Peyer's patch (tissue), 4 donors: Measurements from ENCODE around the gene CACUL1.

Experiments used
- CTCF ChIP-seq, 6 experiments: fragments of 450-650 bp in 4 of 6; fragments of 200-600 bp in 2 of 6; sonication (generic) in 1 of 6; IDR thresholded peaks; one replicate each; pipeline ENCODE4 v1.5.1; 2017 to 2019; ENCODE audit warnings: antibody characterized with exemption in 6 of 6, mild to moderate bottlenecking in 3 of 6, moderate library complexity in 1 of 6
- POLR2A ChIP-seq, 2 donors: fragments of 450-650 bp; IDR thresholded peaks; one replicate each; pipeline ENCODE4 v1.5.1; 2017; ENCODE audit warnings: antibody characterized with exemption in 2 of 2, mild to moderate bottlenecking in 2 of 2, moderate library complexity in 2 of 2

GRCh38 chr10:118635674-118636402 lies 118.9 kb downstream of the CACUL1 start:
- no peak for TF ChIP-seq CTCF (IDR thresholded peaks at IDR 0.05)
- TF ChIP-seq POLR2A (IDR thresholded peaks at IDR 0.05): no peak
